ENCODE data around the gene GSTM3. TPM values are rescaled to one million over a fixed set of nuclear protein-coding genes. Genes with fewer than 3 reads are reported as not detected.
"Not testable (repeated sequence)": the region's sequence is repeated elsewhere in the genome, so short reads cannot be mapped to it uniquely, and the experiment has no call there.

GSTM3 gene
- total RNA-seq, 2 experiments from 2014 or later, result 14.8 to 15.4 TPM

DNA sequence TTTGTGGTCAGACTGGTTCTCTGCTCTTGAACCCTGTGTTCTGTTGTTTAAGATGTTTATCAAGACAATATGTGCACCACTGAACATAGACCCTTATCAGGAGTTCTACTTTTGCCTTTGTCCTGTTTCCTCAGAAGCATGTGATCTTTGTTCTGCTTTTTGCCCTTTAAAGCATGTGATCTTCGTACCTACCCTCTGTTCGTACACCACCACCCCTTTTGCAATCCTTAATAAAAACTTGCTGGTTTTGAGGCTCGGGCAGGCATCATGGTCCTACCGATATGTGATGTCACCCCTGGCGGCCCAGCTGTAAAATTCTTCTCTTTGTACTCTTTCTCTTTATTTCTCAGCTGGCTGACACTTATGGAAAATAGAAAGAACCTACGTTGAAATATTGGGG lies 56.1 kb downstream of the GSTM3 start:
- H3K9me3 ChIP-seq (ENCODE audit: control insufficient read depth in 1 of 2, insufficient read depth in 1 of 2, low read length in 2 of 2); ATAC-seq (ENCODE audit: poor library complexity); H3K27me3 Mint-ChIP-seq; H3K4me1 ChIP-seq (ENCODE audit: insufficient read depth, low read length); H3K27ac Mint-ChIP-seq; H3K9me3 Mint-ChIP-seq; H3K36me3 ChIP-seq (ENCODE audit: insufficient read depth, low read length); H3K27ac ChIP-seq (ENCODE audit: low read depth in 1 of 2, low read length in 2 of 2); CTCF ChIA-PET; H3K4me3 Mint-ChIP-seq; POLR2A ChIA-PET; H3K27me3 ChIP-seq (ENCODE audit: control insufficient read depth in 1 of 2, insufficient read depth in 2 of 2, low read length in 2 of 2); H3K4me3 ChIP-seq (ENCODE audit: low read length); DNase-seq: not testable (repeated sequence)
- Mint-ChIP-seq H3K4me1 (ENCODE audit: low read depth) (peaks cover 20% of the 10 kb centered on the region), H3K36me3 (ENCODE audit: low read depth) (peaks cover 10% of the 10 kb centered on the region)
- intact Hi-C loops (cut with DNase I, micrococcal nuclease), result loop anchor here (5.0 kb wide), 3 partner anchors 42 to 298 kb away; partner anchors contain the start of gene AHCYL1 (in 1 of the 2)

Other genes with a start within 250 kb of the GSTM3 start
- gene CYB561D1, start 246.9 kb downstream of the GSTM3 start, total RNA-seq, result 10 to 100 TPM; 12.0 to 15.0 TPM
- gene AMIGO1, start 231.3 kb downstream of the GSTM3 start, total RNA-seq, result 10 to 100 TPM; 16.9 TPM
- gene GPR61, start 201.2 kb downstream of the GSTM3 start, total RNA-seq, result under 1 TPM; 0.53 to 0.85 TPM
- 1 to 10 TPM; 5.1 to 5.4 TPM for gene GNAI3, start 192.4 kb downstream of the GSTM3 start, total RNA-seq
- gene GNAT2, start 121.4 kb downstream of the GSTM3 start, total RNA-seq, result not detected
- 100 to 1,000 TPM; 170 to 191 TPM for gene AMPD2, start 121.2 kb downstream of the GSTM3 start, total RNA-seq
- gene GSTM4, start 84.9 kb downstream of the GSTM3 start, total RNA-seq, result 10 to 100 TPM; 17.7 to 20.7 TPM
- gene GSTM2, start 73.0 kb downstream of the GSTM3 start, total RNA-seq, result 100 to 1,000 TPM; 106 to 107 TPM
- gene GSTM1, start 53.2 kb downstream of the GSTM3 start, total RNA-seq, result 10 to 100 TPM; 31.9 to 36.2 TPM
- gene GSTM5, start 28.8 kb downstream of the GSTM3 start, total RNA-seq, result under 1 TPM; 0.20 to 0.36 TPM
- gene EPS8L3, start 22.9 kb upstream of the GSTM3 start, total RNA-seq, result not detected
- gene CSF1, start 169.8 kb upstream of the GSTM3 start, total RNA-seq, result 1 to 10 TPM; 6.5 to 6.7 TPM
- 1 to 10 TPM; 6.9 to 8.4 TPM for gene AHCYL1, start 243.7 kb upstream of the GSTM3 start, total RNA-seq

Measured in CD4-positive, alpha-beta T cell (primary cell).